A549 (cell line): ENCODE measurements around the gene DTNA. TPM values are rescaled to one million over a fixed set of nuclear protein-coding genes. Genes with fewer than 3 reads are reported as not detected.

Experiments used
- ATAC-seq, 2 experiments: fragments of 200-7000 bp in 1 of 2; fragments of >200 bp in 1 of 2; cut with Nextera tagmentation in 1 of 2; cut with Tn5 transposase in 1 of 2; 3 replicates each; pipeline versions ENCODE4 v1.8.0 to v1.9.1; 2018 to 2020; ENCODE audit warnings: mild to moderate bottlenecking in 1 of 2, moderate library complexity in 1 of 2
- CTCF ChIA-PET: fragments of 300-600 bp; sonication (Branson Sonifier 250); formaldehyde crosslinking; extraction: SDS; loops from one replicate; lab custom pipeline; 2021; ENCODE audit warnings: antibody characterized with exemption, inconsistent platforms; lab: Yijun Ruan, JAX
- POLR2A ChIA-PET: fragments of 350-600 bp; formaldehyde crosslinking; extraction: SDS; loops from one replicate; lab custom pipeline; 2021; ENCODE audit warnings: antibody characterized with exemption, inconsistent platforms; lab: Yijun Ruan, JAX
- DNase-seq, 2 experiments: peaks; one replicate each; pipeline versions ENCODE4 v3.0.0 to v3.0.0-alpha.2; 2011 to 2016; ENCODE audit warnings: low read depth in 1 of 2, low spot score in 1 of 2
- FAIRE-seq: peaks from 2 replicates; lab custom pipeline; 2011; peaks lifted over from hg19 to GRCh38; lab: Jason Lieb, UNC
- H3K27ac ChIP-seq, 2 experiments: fragments of >200 bp; sonication (Bioruptor Twin); formaldehyde crosslinking; 3 replicates each; pipeline ENCODE4 v1.5.1; 2016 to 2017
- H3K4me1 ChIP-seq: fragments of >200 bp; sonication (Bioruptor Twin); formaldehyde crosslinking; 3 replicates; pipeline ENCODE4 v1.6.1; 2016
- H3K4me2 ChIP-seq: fragments of >200 bp; sonication (Bioruptor Twin); formaldehyde crosslinking; 3 replicates; pipeline ENCODE4 v1.6.1; 2016
- H3K4me3 ChIP-seq: fragments of >200 bp; sonication (Bioruptor Twin); formaldehyde crosslinking; 3 replicates; pipeline ENCODE4 v1.5.1; 2016
- H3K9me3 ChIP-seq: fragments of >200 bp; sonication (Bioruptor Twin); formaldehyde crosslinking; 3 replicates; pipeline ENCODE4 v1.6.1; 2016
- BCL3 ChIP-seq: fragments of >200 bp; sonication (Bioruptor Twin); formaldehyde crosslinking; IDR thresholded peaks from 3 replicates; pipeline ENCODE4 v1.6.1; 2016
- CHD4 ChIP-seq: fragments of 200-600 bp; sonication (generic); IDR thresholded peaks from 2 replicates; pipeline ENCODE4 v1.6.1; 2016; ENCODE audit warnings: antibody characterized with exemption, mild to moderate bottlenecking, borderline replicate concordance
- EHMT2 ChIP-seq: fragments of 200-600 bp; sonication (generic); IDR thresholded peaks from 2 replicates; pipeline ENCODE4 v1.6.1; 2016; ENCODE audit warnings: antibody characterized with exemption, low read depth, mild to moderate bottlenecking, moderate library complexity
- HDAC2 ChIP-seq: fragments of 200-600 bp; sonication (generic); IDR thresholded peaks from 2 replicates; pipeline ENCODE4 v1.6.1; 2016
- HOXA7 ChIP-seq: fragments of 250-450 bp; sonication (Bioruptor Pico); IDR thresholded peaks from 2 replicates; pipeline ENCODE4 v1.5.0; 2020; ENCODE audit warnings: mild to moderate bottlenecking, moderate library complexity
- HOXB13 ChIP-seq: fragments of 250-450 bp; sonication (Bioruptor Pico); IDR thresholded peaks from 2 replicates; pipeline ENCODE4 v1.5.0; 2020; ENCODE audit warnings: low read depth, mild to moderate bottlenecking, moderate library complexity
- JUNB ChIP-seq: fragments of >200 bp; sonication (Bioruptor Twin); formaldehyde crosslinking; IDR thresholded peaks from 2 replicates; pipeline ENCODE4 v1.6.1; 2016
- KDM5A ChIP-seq: fragments of 200-600 bp; sonication (generic); IDR thresholded peaks from 2 replicates; pipeline ENCODE4 v1.6.1; 2016; ENCODE audit warnings: antibody characterized with exemption, mild to moderate bottlenecking
- MAFK ChIP-seq: fragments of 450-650 bp; IDR thresholded peaks from 2 replicates; pipeline ENCODE4 v1.6.1; 2014; ENCODE audit not compliant: partially characterized antibody
- MAX ChIP-seq: IDR thresholded peaks from 2 replicates; pipeline ENCODE4 v1.6.1; 2012
- MYC ChIP-seq: IDR thresholded peaks from 2 replicates; pipeline ENCODE4 v1.6.1; 2012; ENCODE audit warnings: mild to moderate bottlenecking, inconsistent platforms, low read length, improper control_type of control experiment, borderline replicate concordance
- NPAS2 ChIP-seq: fragments of 250-450 bp; sonication (Bioruptor Pico); IDR thresholded peaks from 2 replicates; pipeline ENCODE4 v1.8.0; 2022; ENCODE audit warnings: mild to moderate bottlenecking, moderate library complexity, borderline replicate concordance
- PHF8 ChIP-seq: fragments of 200-600 bp; sonication (generic); IDR thresholded peaks from 2 replicates; pipeline ENCODE4 v1.6.1; 2016; ENCODE audit warnings: low read depth, mild to moderate bottlenecking, antibody characterized with exemption, moderate library complexity, borderline replicate concordance
- REST ChIP-seq: fragments of 200-600 bp; sonication (generic); IDR thresholded peaks from 2 replicates; pipeline ENCODE4 v1.6.1; 2016; ENCODE audit warnings: antibody characterized with exemption, mild to moderate bottlenecking, moderate library complexity
- ZC3H11A ChIP-seq: fragments of 450-650 bp; IDR thresholded peaks from 2 replicates; pipeline ENCODE4 v1.6.1; 2014; ENCODE audit warnings: antibody characterized with exemption, mild to moderate bottlenecking
- ZNF302 ChIP-seq: fragments of 250-450 bp; sonication (Bioruptor Pico); IDR thresholded peaks from 2 replicates; pipeline ENCODE4 v1.9.0; 2021; ENCODE audit warnings: inconsistent platforms, mild to moderate bottlenecking, moderate library complexity
- ZSCAN20 ChIP-seq: fragments of 250-450 bp; sonication (Bioruptor Pico); IDR thresholded peaks from 2 replicates; pipeline ENCODE4 v1.8.0; 2022; ENCODE audit warnings: mild to moderate bottlenecking, moderate library complexity
- WGBS: methylation state at CpG from one replicate; pipeline ENCODE4 v1.1.6; 2017; ENCODE audit errors: missing lambda C conversion rate; 5-methylcytosine and 5-hydroxymethylcytosine counted together
- polyA plus RNA-seq, 4 experiments: library from polyadenylated mRNA; depleted of rRNA in 3 of 4; stranded (reverse); fragments of >200 nt; fragmentation: RNase III in 1 of 4; extraction: RNeasy Plus Mini Kit Qiagen cat#74134 plus additional on column Dnase treatment in 1 of 4; gene quantifications; 2 replicates in 3 of 4; 3 replicates in 1 of 4; pipeline ENCODE4 v1.2.3, GENCODE V29; 2011 to 2017

DTNA gene
- polyA plus RNA-seq, 2 of the 4 experiments (the other 2 are of a cell fraction), result 0.12 TPM; not detected in 1

GRCh38 chr18:34828093-34828492 lies 118.0 kb downstream of the DTNA start:
- ChIA-PET POLR2A (no interaction called here), CTCF (no interaction called here)
- WGBS, result 6% methylated on average over 2 of the region's 2 CpGs
- FAIRE-seq (no peak), DNase-seq (no peak), ATAC-seq (no peak)
- no peaks in the 10 kb centered on the region for H3K9me3 ChIP-seq
- TF ChIP-seq PHF8 (no peak), MAFK (no peak), ZSCAN20 (CRISPR knock-in tag) (no peak), REST (no peak), NPAS2 (CRISPR knock-in tag) (no peak), JUNB (no peak), MYC (no peak)
- no peak overlapping the region for H3K4me3 ChIP-seq
- no peak overlapping the region for H3K4me2 ChIP-seq
- no peak overlapping the region for H3K27ac ChIP-seq
- no peaks in the 10 kb centered on the region for H3K4me1 ChIP-seq

- TF ChIP-seq BCL3 (no peak), REST (no peak), EHMT2 (no peak)
- FAIRE-seq, result no peak
Measured at GRCh38 chr18:34834897-34835296, 124.8 kb downstream of the DTNA start.

GRCh38 chr18:34835466-34835865 lies 125.4 kb downstream of the DTNA start:
- ChIA-PET CTCF (no interaction called here), POLR2A (no interaction called here)
- Histone ChIP-seq H3K4me2 (no peak overlapping the region), H3K9me3 (no peaks in the 10 kb centered on the region), H3K4me1 (no peaks in the 10 kb centered on the region), H3K4me3 (no peak overlapping the region), H3K27ac (no peak overlapping the region)
- DNase-seq, result no peak
- FAIRE-seq, result no peak
- no peak for ATAC-seq
- no peak for TF ChIP-seq HOXB13 (CRISPR knock-in tag)
- no peak for TF ChIP-seq ZC3H11A
- no peak for TF ChIP-seq NPAS2 (CRISPR knock-in tag)
- no peak for TF ChIP-seq KDM5A
- no peak for TF ChIP-seq HOXA7 (CRISPR knock-in tag)
- no peak for TF ChIP-seq MAX
- TF ChIP-seq MYC, result no peak
- no peak for TF ChIP-seq ZNF302 (CRISPR knock-in tag)
- TF ChIP-seq HDAC2, result no peak
- TF ChIP-seq EHMT2, result no peak
- TF ChIP-seq CHD4, result no peak
- WGBS, result 34% methylated on average over 3 of the region's 3 CpGs

More at GRCh38 chr18:34834897-34835296, 124.8 kb downstream of the DTNA start:
- Histone ChIP-seq H3K9me3 (no peaks in the 10 kb centered on the region), H3K4me2 (no peak overlapping the region), H3K27ac (no peak overlapping the region), H3K4me1 (no peaks in the 10 kb centered on the region), H3K4me3 (no peak overlapping the region)
- ChIA-PET CTCF (no interaction called here), POLR2A (no interaction called here)
- no peak for ATAC-seq
- WGBS, result 6% methylated on average over 2 of the region's 2 CpGs
- no peak for DNase-seq
